ENCODE measurements around the gene COL28A1.
"Not testable (repeated sequence)": the region's sequence is repeated elsewhere in the genome, so short reads cannot be mapped to it uniquely, and the experiment has no call there.

Gene COL28A1

DNA sequence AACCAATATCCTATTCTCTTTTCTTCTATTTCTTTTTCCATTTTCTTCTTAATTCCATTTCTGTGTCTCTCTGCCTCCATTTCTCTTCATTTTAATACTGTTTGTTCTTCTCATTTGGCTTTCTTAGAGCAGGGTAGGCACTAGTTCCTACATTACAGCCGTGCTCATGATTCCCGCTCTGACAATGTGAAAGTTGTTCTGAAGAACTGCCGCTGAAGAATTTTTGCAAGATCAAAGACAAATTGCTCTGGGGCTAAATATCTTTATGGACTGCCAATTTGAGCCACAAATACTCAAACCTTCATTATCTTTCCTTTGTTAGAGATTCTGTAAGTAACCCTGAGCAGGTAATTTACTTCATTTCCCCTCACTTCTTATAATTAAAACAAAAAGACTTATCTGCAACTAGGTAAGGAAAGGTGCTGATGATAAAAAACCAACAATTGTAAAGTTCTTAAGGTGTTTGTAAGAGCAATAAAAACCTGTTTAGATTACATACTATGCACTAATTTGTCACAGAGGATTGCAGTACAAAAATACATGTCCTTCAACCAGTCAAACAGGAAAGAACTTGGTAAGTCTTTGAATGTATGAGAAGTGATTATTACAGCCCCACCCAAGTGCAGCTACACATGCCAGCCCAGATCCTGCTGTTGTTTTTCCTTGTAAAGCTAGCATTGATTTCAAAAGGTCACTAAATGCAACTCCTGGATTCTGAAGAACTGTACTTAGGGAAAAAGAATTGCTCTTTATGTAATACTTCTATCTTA is 127.5 kb downstream of the COL28A1 start:
- no peak for DNase-seq

DNA sequence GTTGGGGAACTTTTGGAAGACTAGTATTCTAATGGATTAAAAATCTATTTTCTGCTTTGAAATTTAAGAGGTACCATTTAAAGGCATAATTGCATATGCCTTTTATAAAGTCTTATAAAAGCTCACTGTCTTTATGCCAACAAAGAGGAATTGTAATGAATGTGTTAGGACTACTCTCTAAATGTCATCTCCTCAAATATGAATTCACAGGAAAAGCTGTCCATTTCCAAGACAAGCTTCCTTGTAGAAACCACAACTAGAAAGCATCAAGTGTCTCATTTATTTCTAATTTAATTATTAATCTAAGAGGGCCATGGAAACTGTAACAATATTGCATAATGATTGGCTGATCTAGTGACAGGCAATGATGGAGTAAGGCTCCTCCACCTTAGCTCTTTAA is 130.2 kb downstream of the COL28A1 start:
- no peak for DNase-seq

DNA sequence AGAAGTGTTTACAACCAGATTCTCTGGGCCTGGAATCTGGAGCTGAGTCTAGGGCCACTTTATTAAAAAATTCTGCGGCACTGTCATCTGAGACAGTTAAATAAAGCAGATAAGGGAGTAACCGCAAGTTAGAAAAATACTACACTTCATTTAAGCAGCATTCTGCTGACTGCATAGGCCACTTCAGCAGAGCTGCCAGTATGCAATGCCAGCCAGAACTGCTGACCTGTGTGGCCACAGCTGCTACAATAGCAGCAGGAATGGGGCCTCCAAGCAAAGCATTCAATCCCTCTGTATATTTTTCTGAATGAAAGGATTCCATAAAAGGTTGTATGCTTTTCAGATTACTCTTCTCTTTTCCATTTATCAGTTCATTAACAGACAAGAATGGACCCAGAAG is 136.0 kb downstream of the COL28A1 start:
- DNase-seq = no peak

DNA sequence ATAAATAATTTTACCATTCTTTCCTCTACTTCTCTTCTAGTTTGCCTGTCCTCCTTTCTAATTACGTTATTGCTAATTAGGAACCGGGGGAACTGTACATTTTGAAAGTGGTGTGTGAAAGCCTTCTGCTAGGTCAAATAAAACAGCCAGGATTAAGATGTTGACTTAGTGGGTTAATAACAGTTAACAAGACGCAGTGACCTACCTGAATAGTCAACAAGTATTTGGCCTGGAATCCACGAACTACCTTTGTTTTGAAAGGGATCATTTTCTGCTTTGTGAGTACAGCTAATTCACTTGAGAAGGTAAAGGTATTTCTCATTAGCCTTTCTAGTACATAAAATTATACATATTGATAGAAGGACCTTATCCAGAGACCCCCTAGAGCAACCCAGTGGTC is 139.9 kb downstream of the COL28A1 start:
- no peak for DNase-seq

DNA sequence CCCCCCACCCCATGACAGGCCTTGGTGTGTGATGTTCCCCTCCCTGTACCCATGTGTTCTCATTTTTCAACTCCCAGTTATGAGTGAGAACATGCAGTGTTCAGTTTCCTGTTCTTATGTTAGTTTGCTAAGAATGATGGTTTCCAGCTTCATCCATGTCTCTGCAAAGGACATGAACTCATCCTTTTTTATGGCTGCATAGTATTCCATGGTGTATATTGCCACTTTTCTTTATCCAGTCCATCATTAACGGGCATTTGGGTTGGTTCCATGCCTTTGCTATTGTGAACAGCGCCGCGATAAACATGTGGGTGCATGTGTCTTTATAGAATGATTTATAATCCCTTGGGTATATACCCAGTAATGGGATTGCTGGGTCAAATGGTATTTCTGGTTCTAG is 147.5 kb downstream of the COL28A1 start:
- DNase-seq = not testable (repeated sequence)

DNA sequence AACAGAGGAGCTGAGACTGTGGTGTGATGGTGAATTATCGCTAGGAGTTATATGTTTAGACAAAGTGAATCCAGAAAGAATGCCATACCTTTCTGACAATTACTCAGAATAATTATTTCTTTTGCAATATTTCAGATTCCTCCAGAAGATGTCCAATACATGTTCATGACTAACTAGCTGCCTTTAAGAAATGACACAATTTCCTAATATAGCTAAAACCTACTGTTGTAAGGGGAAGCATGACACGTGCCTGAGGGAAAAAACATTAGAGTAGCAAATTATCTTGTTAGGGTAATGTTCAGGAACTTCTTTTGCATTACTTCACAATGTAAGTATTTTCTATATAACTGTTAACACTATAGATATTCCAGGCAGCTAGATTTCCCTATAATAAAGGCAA is 150.3 kb downstream of the COL28A1 start:
- no peak for DNase-seq

DNA sequence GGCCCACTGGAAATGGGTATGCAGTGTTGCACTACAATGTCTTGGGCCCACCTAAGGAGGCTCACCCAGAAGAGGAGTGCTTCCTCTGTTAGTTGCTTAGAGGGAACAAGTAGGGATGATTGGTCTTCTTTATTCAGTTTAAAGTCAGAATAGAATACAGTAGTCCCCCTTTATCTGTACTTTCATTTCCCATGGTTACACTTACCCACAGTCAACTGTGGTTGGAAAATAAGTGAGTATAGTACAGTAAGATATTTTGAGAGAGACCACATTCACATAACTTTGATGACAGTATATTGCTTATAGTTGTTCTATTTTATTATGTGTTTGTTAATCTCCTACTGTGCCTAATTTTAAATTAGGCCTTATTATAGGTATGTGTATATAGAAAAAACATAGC is 151.4 kb downstream of the COL28A1 start:
- DNase-seq = no peak

DNA sequence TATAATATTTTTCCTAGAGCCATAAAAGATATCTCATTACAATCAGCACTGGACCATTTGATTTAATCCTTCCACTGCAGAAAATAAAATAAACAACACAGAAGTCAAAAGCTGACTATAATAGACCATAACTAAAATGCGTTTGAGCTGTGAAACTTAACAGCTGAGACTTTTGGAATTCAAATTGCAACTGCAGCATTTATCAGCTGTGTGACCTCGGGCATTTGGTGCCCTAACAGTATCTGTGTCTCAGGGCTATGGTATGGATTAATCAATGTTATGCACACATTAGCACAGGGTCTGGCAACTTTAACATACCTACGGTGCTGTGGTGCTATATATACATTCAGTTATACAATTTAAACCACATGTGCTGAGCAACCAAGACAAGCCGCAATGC is 160.1 kb downstream of the COL28A1 start:
- DNase-seq = no peak

DNA sequence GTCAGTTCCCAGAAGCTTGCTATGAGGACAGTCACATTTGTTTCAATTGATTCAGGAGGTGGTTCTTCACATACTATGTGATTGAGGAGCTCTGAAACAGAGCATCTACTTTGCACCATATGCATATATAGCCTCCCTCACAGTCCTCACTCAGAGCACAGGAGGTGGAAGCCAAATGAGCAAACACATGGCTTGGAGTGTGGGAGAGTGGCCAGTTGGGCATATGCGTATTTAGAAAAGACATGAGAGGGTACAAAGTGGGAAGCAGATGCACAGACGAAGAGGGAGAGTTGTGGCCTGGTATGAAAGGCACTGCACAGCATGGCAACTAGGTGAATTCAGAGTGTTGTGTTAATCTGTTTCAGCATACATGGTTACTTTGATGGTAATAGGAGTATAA is 165.6 kb downstream of the COL28A1 start:
- DNase-seq = no peak

DNA sequence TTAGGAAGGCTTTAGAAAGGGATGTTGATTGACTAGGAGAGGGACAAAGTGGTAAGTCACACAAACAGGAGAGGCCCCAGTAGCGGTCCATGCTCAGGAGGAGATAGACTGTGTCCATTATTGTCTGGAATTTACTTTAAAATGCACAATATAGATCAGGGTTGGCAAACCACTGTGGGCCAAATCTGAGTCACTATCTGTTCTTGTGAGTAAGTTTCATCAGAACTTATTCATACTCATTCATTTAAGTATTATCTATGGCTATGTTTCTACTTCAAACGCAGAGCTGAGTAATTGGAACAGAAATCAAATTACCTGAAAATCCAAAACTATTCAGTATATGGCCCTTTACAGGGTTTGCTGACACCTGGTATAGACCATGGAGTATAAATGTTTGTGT is 166.5 kb downstream of the COL28A1 start:
- DNase-seq = no peak

DNA sequence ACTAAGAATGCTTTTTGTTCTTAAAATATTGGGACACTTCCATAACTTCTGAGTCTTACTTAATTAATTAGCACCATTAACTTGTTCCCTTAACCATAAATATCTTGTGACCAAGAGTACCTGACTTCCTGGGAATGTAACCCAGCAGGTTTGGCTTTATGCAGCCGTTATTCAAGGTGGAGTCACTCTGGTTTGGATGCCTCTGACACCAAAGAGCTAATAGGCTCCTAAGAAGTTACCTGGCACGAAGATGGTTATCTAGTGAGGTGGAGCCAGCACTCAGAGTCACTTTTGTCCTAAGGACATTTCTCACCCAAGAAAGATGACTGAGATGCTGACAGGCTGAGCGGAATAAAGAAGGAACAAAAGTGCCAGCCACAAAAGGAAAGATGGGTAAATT is 181.0 kb downstream of the COL28A1 start:
- no peak for DNase-seq

DNA sequence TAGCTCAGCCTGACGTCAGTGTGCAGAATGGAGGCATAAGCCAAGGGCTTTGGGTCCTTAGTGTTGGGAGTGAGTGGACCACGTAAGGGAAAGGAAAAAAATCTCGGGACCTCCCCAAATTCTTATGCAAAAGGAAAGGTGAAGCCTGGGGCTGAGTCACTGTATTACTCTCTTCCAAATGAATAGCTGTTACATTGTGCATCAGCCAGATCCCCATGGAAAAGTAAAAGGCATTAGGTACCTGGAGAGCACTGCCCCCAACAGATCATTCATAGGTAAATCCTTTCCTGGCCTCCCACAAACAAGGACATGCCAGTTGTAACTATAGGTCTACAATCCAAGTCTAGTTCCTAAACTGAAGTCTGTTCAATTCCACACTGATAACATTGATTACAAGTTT is 182.8 kb downstream of the COL28A1 start:
- DNase-seq = no peak

DNA sequence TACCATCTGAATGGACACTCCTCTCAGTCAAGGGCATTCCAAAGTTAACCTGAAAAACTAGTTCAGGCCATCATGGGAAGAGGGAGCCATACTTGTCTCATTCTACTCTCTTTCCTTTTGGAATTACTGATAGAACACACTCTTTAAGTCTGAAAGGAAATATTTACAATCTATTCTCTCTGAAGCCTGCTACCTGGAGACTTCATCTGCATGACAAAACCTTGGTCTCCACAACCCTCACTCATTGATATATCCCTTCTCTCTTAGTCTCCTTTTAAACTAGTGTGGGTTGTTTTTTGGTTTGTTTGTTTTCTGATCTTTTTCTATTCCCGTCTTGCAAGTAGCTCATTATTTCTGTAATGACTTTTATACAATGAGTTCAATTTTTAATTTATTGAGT is 183.8 kb downstream of the COL28A1 start:
- DNase-seq = no peak

DNA sequence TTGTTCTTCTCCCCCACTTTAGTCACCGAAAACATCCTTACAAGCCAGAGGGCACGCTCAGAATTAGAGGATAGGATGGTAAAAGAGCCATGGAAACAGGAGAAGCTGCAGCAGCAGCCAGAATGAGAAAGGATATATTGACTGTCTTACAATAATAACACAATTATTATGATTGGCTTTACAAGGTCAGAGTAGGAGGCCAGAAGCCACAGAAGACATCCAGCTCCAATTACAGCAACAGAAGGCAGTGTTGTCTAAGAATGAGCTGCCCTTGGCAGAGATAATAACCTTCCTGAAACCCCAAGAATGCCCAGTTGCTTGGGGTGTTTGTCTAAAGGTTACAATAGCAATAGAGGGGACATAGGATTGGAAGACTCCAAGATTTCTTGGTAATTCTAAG is 184.5 kb downstream of the COL28A1 start:
- DNase-seq = no peak

DNA sequence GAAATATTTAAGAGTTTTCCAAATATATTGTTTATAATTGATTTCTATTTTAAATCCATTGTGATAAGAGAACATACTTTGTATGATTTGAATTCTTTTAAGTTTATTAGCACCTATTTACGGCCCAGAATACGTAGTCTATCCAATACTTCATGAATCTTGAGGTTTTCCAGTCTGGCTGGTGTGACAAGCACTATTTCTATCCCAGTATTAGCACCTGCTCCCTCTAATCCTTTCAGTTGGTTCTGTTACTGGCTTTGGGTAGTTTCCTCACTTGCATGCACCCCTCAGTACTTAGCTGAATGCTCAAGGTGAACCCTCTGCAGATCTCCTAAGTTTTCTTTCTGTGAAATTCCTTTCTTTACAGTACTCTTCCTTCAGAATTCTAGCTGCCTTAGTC is 186.5 kb downstream of the COL28A1 start:
- DNase-seq = no peak

DNA sequence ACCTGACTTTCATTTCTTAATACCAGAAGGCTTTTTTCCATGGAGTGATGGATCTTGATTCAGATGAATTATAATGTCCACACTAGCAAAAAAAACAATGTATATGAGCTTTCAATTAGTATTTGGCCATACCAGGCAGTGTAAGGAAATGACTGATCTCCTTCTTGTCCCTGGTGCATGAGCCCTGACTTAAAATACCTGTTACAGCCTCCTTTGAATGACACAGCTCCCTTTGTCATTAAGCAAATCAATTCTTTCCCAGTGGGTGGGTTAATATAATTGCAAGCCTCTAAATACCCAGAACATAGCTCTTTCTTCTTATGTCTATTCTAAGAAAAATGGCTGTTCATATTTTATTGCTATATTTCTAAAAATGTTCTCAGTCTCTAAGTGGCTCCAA is 188.6 kb downstream of the COL28A1 start:
- DNase-seq = no peak

DNA sequence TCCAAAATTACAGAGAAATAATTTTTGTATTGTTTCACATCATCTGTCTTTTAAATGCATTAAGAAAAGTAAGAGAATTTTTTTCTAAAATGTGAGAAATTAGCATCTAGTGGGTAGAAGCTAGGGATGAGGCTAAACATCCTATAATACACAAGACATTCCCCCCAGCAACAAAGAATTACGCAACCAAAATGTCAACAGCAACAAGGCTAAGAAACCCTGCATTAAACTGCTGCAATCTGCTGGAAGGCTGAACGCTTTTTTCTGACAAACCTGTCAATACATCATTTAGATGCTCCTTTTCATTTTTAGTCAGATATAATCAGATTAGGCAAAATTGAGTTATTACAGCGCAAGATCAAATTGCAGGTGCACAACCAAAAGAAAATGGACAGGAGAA is 191.1 kb downstream of the COL28A1 start:
- DNase-seq = no peak

DNA sequence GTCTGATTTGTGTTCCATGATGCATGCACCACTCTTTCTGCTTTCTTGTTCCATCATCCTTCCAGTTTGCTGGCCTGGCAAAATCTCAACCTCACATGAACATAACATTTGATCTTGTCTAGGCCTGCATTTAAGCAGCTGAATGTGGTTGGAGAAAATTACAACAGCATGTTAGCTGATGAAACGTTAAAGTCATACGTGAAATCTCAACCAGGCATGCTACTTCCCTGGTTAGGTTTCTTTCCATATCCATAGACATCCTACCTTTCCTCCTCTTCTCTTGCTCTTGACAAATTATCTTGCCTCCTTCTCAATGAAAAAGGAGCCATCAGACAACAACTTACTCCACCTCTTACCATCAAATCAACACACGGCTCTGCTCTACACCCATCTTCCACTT is 199.8 kb downstream of the COL28A1 start:
- DNase-seq = no peak

DNA sequence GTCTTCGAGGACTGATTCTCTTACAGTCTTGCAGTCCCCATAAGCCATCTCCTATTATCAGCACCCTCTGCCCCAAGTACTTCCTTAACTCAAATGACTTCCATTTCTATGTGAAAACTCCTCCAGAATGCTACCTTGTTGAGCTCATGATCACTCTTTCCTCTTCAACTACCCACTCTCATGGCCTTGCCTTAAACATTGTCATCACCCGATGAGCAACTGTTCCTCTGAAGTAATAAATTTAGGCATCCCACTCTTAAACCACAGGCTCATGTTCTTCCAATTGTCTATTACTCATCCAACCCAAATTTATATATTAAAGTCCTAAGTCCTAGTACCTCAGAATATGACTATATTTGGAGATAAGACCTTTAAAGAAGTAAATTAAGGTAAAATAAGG is 200.5 kb downstream of the COL28A1 start:
- DNase-seq = no peak

DNA sequence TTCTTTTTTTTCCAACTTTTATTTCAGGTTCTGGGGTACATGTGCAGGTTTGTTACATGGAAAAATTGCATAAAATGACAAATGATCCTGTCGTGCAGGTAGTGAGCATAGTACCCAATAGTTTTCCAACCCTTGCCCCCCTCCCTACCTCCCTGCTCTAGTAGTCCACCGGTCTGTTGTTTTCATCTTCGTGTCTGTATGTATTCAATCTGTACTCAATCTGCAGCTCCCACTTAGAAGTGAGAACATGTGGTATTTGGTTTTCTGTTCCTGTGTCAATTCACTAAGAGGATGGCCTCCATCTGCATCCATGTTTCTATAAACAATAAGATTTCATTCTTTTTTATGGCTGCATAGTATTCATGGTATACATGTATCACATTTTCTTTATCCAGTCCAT is 202.1 kb downstream of the COL28A1 start:
- no peak for DNase-seq

DNA sequence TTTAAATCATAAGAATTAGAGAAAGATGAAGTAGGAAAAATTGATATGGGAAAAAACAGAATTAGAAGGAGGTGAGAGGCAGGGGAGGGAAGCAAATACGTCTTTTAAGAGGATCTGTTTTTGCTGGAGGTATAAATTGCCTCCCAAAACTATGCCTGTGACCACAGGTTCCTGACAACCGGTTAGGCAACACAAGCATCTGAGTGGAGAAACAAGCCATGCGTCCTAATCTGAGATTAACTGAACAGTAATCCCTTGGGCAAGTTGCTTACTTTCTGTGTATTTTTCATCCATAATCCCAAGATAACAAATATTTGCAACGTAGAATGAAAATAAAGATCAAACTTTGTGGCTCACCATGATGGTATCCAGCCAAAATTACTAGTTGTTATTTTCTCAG is 204.2 kb downstream of the COL28A1 start:
- no peak for DNase-seq

DNA sequence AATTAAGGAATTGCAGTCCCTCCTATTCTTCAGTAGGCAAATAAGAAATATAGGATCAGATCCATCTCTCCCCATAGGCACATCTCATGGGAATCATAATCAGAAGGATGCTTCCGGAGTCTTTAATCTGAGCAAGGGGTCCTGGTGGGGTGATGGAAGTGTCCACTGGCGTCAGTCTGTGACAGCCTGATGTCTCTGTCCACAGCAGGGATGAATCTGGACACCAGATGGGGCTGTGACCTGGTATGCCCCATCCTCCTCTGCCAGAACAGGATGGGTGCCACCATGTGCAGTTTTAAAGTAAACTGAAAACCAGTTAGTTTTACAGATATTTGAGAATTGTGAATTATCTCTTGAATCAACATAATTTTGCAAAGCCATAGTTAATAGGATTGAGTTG is 204.7 kb downstream of the COL28A1 start:
- DNase-seq = no peak

DNA sequence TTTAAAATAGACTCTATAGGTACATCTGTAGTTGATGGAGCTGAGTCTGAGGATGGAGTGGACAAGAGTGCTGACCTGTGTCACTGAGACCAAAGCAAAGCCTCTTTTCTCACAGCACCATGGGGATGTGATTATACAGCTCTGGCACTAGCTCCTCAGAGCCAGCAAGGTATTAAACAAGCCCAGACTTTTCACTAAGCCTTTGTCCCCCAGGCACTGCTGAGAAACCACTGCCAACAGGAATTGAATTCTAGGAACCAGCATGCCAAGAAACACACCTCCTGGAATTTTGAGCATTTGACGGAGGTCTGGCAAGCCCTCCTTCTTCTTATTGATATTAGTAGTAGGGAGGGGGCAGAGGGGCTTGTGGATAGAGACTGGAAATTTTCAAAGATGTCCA is 206.3 kb downstream of the COL28A1 start:
- DNase-seq = no peak

DNA sequence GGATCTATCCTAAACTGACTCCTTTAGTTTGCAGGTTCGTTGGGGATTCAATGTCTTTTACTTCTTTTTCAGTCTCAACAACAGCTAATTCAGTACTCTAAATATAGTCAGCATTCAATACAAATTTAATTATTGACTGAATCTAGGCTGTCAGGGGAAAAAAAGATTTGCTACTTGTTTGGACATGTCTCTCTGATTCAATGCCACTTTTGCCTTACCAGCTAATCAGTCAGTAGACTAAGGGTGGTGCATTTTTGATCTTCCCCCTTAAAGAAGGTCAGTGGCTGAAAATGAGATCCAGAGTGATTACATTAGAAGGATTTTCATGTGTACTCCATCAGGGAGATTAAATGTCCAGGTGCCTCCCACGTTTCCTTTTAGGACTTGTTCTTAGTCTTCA is 208.2 kb downstream of the COL28A1 start:
- no peak for DNase-seq

DNA sequence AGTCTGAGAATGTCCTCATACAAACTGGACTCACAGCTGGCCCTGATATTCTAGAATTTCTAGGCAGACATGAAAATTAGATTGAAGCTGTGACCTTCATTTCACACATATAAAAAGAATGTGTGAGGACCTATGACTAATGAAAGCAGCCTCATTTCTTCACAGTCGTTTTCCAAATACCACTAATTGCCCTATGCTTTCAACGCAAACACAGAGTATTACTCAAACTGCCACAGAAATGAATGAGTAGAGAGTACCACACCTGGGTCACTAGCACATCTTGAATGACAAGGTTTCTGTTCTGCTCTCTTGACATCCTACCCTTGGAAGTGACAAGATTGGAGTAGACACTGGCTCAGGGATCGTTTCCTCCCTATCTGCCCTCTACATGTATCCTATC is 211.0 kb downstream of the COL28A1 start:
- no peak for DNase-seq

DNA sequence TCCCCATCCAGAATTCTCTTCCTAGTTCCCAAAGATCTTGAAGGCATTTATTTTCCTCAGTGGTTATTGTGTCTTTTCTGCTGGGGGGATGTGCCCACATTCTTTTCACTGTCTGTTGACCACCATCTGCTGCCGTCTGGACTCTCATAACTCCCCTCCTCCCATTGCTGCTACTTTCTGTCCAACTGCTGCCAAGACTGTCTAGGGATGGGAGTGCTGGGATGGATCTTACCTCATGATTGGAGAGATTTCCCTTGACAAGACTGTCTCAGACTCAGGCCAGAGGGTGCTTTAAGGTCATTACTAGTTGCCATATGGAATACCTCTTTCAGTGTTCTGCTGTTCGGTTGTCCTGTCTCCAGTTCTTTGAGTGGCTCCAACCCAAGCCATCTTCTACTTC is 211.8 kb downstream of the COL28A1 start:
- DNase-seq = no peak
